Natural killer cell (primary cell): ENCODE data around the gene RNF130. TPM values are rescaled to one million over a fixed set of nuclear protein-coding genes. Genes with fewer than 3 reads are reported as not detected.

Experiments
- ATAC-seq, 3 donors: fragments of 150-1000 bp in 2 of 3; fragments of 200-7000 bp in 1 of 3; cut with Tn5 transposase; 1 replicate in 1 of 3; 2 replicates in 2 of 3; pipeline ENCODE4 v1.10.0; 2021; ENCODE audit warnings: mild to moderate bottlenecking in 2 of 3, moderate library complexity in 2 of 3
- DNase-seq, 2 donors: peaks; one replicate each; pipeline versions ENCODE4 v3.0.0 to v3.0.0-alpha.2; 2013 to 2021; ENCODE audit warnings: mixed read lengths in 1 of 2
- H3K27ac ChIP-seq: one replicate; pipeline ENCODE4 v1.5.1; 2013; ENCODE audit warnings: mild to moderate bottlenecking, low read length
- H3K27me3 ChIP-seq: one replicate; pipeline ENCODE4 v1.6.1; 2013; ENCODE audit warnings: low read length; ENCODE audit not compliant: control insufficient read depth, insufficient read depth
- H3K36me3 ChIP-seq: one replicate; pipeline ENCODE4 v1.6.1; 2013; ENCODE audit warnings: low read length; ENCODE audit not compliant: control insufficient read depth, insufficient read depth
- H3K4me1 ChIP-seq: one replicate; pipeline ENCODE4 v1.6.1; 2013; ENCODE audit warnings: low read length; ENCODE audit not compliant: control insufficient read depth, insufficient read depth
- H3K4me3 ChIP-seq: one replicate; pipeline ENCODE4 v1.5.1; 2013; ENCODE audit warnings: low read length
- H3K9me3 ChIP-seq: one replicate; pipeline ENCODE4 v1.6.1; 2013; ENCODE audit warnings: low read length; ENCODE audit not compliant: control insufficient read depth, insufficient read depth
- H3K27ac Mint-ChIP-seq, 2 donors: one replicate each; pipeline ENCODE4 v1.8.0; 2022; ENCODE audit warnings: mild to moderate bottlenecking in 2 of 2, mixed read lengths in 2 of 2, moderate library complexity in 1 of 2
- H3K27me3 Mint-ChIP-seq, 2 donors: one replicate each; pipeline ENCODE4 v1.8.0; 2022; ENCODE audit warnings: low read depth in 2 of 2, mixed read lengths in 2 of 2
- H3K36me3 Mint-ChIP-seq: one replicate; pipeline ENCODE4 v1.8.0; 2022; ENCODE audit warnings: mixed read lengths
- H3K4me1 Mint-ChIP-seq, 2 donors: one replicate each; pipeline ENCODE4 v1.8.0; 2022; ENCODE audit warnings: mixed read lengths in 2 of 2
- H3K4me3 Mint-ChIP-seq: one replicate; pipeline ENCODE4 v1.8.0; 2022; ENCODE audit warnings: mild to moderate bottlenecking, moderate library complexity, mixed read lengths
- H3K9me3 Mint-ChIP-seq, 2 donors: one replicate each; pipeline ENCODE4 v1.8.0; 2022; ENCODE audit warnings: mixed read lengths in 2 of 2
- WGBS: methylation state at CpG from one replicate; pipeline ENCODE4 v1.1.7; 2013; ENCODE audit warnings: missing lambda C conversion rate; ENCODE audit not compliant: insufficient coverage; 5-methylcytosine and 5-hydroxymethylcytosine counted together
- intact Hi-C: fragments of 100-400 bp; cut with micrococcal nuclease; formaldehyde crosslinking; loops from one replicate; pipeline ENCODE4 v1.14.2; 2022
- total RNA-seq, 4 donors: library from RNA; stranded (reverse); fragments of 120-200 nt in 1 of 4; gene quantifications; one replicate each; pipeline versions ENCODE4 v1.2.3 to v1.2.4, GENCODE V29; 2013 to 2022
- TF ChIP-seq, protein P1 (sequence below): fragments of 200-600 bp; IDR thresholded peaks from one replicate; pipeline ENCODE4 v1.8.0; 2022; ENCODE audit warnings: antibody characterized with exemption

Gene RNF130
- total RNA-seq, 3 donors from 2014 or later (not counting 1 experiment from before 2014, with no cell fraction given): 24.4 to 35.0 (median 25.5) TPM

DNA sequence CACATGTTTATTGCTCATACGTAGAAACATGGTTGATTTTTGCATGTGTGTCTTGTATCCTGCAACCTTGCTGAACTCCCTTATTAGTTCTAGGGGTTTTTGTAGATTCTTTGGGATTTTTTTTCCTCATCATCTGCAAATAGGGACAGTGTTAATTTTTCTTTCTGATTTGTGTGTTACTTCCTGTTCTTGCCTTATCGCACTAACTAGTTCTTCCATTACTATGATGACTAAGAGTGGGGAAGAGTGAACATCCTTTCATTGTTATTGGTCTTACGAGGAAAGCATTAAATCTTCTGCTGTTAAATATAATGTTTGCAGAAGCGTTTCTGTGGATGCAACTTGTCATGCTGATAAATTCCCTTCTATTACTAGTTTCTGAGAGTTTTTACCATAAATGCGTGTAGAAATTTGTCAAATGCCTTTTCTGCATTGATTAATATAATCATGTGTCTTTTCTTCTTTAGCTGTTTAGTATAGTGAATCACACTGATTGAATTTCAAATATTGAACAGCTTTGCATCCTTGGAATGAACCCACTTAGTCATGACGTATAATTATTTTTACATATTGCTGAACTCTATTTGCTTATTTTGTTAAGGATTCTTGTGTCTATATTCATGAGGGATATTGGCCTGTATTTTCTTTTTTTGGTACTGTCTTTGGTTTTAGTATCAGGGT lies 32.1 kb upstream of the RNF130 start:
- Mint-ChIP-seq H3K4me1 (no peaks in the 10 kb centered on the region), H3K4me3 (no peak overlapping the region), H3K36me3 (peaks cover 14% of the 10 kb centered on the region), H3K27me3 (peaks cover 6 to 21% of the 10 kb centered on the region in 2 donors), H3K27ac (no peak overlapping the region), H3K9me3 (peaks cover 5 to 12% of the 10 kb centered on the region in 2 donors)
- Histone ChIP-seq H3K27me3 (no peaks in the 10 kb centered on the region), H3K36me3 (no peaks in the 10 kb centered on the region), H3K4me3 (no peak overlapping the region), H3K4me1 (no peaks in the 10 kb centered on the region), H3K9me3 (peaks cover 6% of the 10 kb centered on the region), H3K27ac (no peak overlapping the region)
- no peak for ATAC-seq
- WGBS: 70% methylated on average over 2 of the region's 6 CpGs
- TF ChIP-seq, protein P1, sequence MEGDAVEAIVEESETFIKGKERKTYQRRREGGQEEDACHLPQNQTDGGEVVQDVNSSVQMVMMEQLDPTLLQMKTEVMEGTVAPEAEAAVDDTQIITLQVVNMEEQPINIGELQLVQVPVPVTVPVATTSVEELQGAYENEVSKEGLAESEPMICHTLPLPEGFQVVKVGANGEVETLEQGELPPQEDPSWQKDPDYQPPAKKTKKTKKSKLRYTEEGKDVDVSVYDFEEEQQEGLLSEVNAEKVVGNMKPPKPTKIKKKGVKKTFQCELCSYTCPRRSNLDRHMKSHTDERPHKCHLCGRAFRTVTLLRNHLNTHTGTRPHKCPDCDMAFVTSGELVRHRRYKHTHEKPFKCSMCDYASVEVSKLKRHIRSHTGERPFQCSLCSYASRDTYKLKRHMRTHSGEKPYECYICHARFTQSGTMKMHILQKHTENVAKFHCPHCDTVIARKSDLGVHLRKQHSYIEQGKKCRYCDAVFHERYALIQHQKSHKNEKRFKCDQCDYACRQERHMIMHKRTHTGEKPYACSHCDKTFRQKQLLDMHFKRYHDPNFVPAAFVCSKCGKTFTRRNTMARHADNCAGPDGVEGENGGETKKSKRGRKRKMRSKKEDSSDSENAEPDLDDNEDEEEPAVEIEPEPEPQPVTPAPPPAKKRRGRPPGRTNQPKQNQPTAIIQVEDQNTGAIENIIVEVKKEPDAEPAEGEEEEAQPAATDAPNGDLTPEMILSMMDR: no peak
- no peak for DNase-seq
- intact Hi-C loops: no loop called here

GRCh38 chr5:180102636-180103035 lies 31.1 kb upstream of the RNF130 start:
- no peaks in the 10 kb centered on the region for H3K27me3 ChIP-seq
- no peak overlapping the region for H3K27ac Mint-ChIP-seq
- H3K27me3 Mint-ChIP-seq: peaks cover 6 to 21% of the 10 kb centered on the region in 2 donors
- H3K27ac ChIP-seq: no peak overlapping the region
- H3K4me3 ChIP-seq: no peak overlapping the region
- H3K36me3 Mint-ChIP-seq: peaks cover 14% of the 10 kb centered on the region
- 86% methylated on average over 8 of the region's 9 CpGs for WGBS
- H3K9me3 ChIP-seq: peaks cover 3% of the 10 kb centered on the region
- TF ChIP-seq, protein P1: no peak
- no peaks in the 10 kb centered on the region for H3K36me3 ChIP-seq
- ATAC-seq: no peak
- H3K4me1 Mint-ChIP-seq: no peaks in the 10 kb centered on the region
- DNase-seq: no peak
- intact Hi-C loops: no loop called here
- H3K4me3 Mint-ChIP-seq: no peak overlapping the region
- peaks cover 5 to 12% of the 10 kb centered on the region in 2 donors for H3K9me3 Mint-ChIP-seq
- no peaks in the 10 kb centered on the region for H3K4me1 ChIP-seq

- DNase-seq: no peak
- TF ChIP-seq, protein P1: no peak
- Mint-ChIP-seq H3K4me3 (no peak overlapping the region), H3K27ac (no peak overlapping the region), H3K27me3 (peaks cover 8 to 22% of the 10 kb centered on the region in 2 donors), H3K4me1 (no peaks in the 10 kb centered on the region), H3K36me3 (peaks cover 5% of the 10 kb centered on the region), H3K9me3 (peaks cover under 1 to 5% of the 10 kb centered on the region in 2 donors)
- ATAC-seq: no peak
- Histone ChIP-seq H3K27me3 (no peaks in the 10 kb centered on the region), H3K4me1 (no peaks in the 10 kb centered on the region), H3K27ac (no peak overlapping the region), H3K9me3 (no peaks in the 10 kb centered on the region), H3K4me3 (no peak overlapping the region), H3K36me3 (no peaks in the 10 kb centered on the region)
- 94% methylated on average over 20 of the region's 20 CpGs for WGBS
- intact Hi-C loops: no loop called here
These were observed 30.0 kb upstream of the RNF130 start for GRCh38 chr5:180101451-180102105.
